ENCODE results near the gene BABAM2. TPM values are rescaled to one million over a fixed set of nuclear protein-coding genes. Genes with fewer than 3 reads are reported as not detected.
"Not testable (repeated sequence)": the region's sequence is repeated elsewhere in the genome, so short reads cannot be mapped to it uniquely, and the experiment has no call there.

BABAM2 gene
- polyA plus RNA-seq, 4 donors = 55.4 to 60.7 (median 57.1) TPM

GRCh38 chr2:27968045-27968444 lies 77.5 kb downstream of the BABAM2 start:
- not testable (repeated sequence) for DNase-seq (ENCODE audit: low read depth in 4 of 4, low spot score in 3 of 4)

- not testable (repeated sequence) for DNase-seq (ENCODE audit: low read depth in 4 of 4, low spot score in 3 of 4)
Measured at GRCh38 chr2:27968957-27969356, 78.4 kb downstream of the BABAM2 start.

GRCh38 chr2:27972311-27972710 lies 81.8 kb downstream of the BABAM2 start:
- DNase-seq (ENCODE audit: low read depth in 4 of 4, low spot score in 3 of 4) = no peak

GRCh38 chr2:27973592-27973991 lies 83.1 kb downstream of the BABAM2 start:
- no peak for DNase-seq (ENCODE audit: low read depth in 4 of 4, low spot score in 3 of 4)

GRCh38 chr2:27976308-27976707 lies 85.8 kb downstream of the BABAM2 start:
- no peak for DNase-seq (ENCODE audit: low read depth in 4 of 4, low spot score in 3 of 4)

GRCh38 chr2:27977731-27978312 lies 87.3 kb downstream of the BABAM2 start:
- DNase-seq (ENCODE audit: low read depth in 4 of 4, low spot score in 3 of 4) = no peak

- DNase-seq (ENCODE audit: low read depth in 4 of 4, low spot score in 3 of 4) = not testable (repeated sequence)
Measured at GRCh38 chr2:27978761-27979160, 88.2 kb downstream of the BABAM2 start.

- DNase-seq (ENCODE audit: low read depth in 4 of 4, low spot score in 3 of 4) = no peak
Measured at GRCh38 chr2:27980242-27980641, 89.7 kb downstream of the BABAM2 start.

- DNase-seq (ENCODE audit: low read depth in 4 of 4, low spot score in 3 of 4) = no peak
Measured at GRCh38 chr2:27984153-27984552, 93.6 kb downstream of the BABAM2 start.

- no peak for DNase-seq (ENCODE audit: low read depth in 4 of 4, low spot score in 3 of 4)
Measured at GRCh38 chr2:27988306-27988705, 97.8 kb downstream of the BABAM2 start.

GRCh38 chr2:27988718-27989117 lies 98.2 kb downstream of the BABAM2 start:
- no peak for DNase-seq (ENCODE audit: low read depth in 4 of 4, low spot score in 3 of 4)

GRCh38 chr2:27989149-27989548 lies 98.6 kb downstream of the BABAM2 start:
- DNase-seq (ENCODE audit: low read depth in 4 of 4, low spot score in 3 of 4) = no peak

GRCh38 chr2:27990030-27990590 lies 99.6 kb downstream of the BABAM2 start:
- no peak for DNase-seq (ENCODE audit: low read depth in 4 of 4, low spot score in 3 of 4)

GRCh38 chr2:27991146-27991545 lies 100.6 kb downstream of the BABAM2 start:
- DNase-seq (ENCODE audit: low read depth in 4 of 4, low spot score in 3 of 4) = no peak

GRCh38 chr2:27992787-27993401 lies 102.4 kb downstream of the BABAM2 start:
- no peak for DNase-seq (ENCODE audit: low read depth in 4 of 4, low spot score in 3 of 4)

GRCh38 chr2:27993402-27993787 lies 102.9 kb downstream of the BABAM2 start:
- no peak for DNase-seq (ENCODE audit: low read depth in 4 of 4, low spot score in 3 of 4)

- no peak for DNase-seq (ENCODE audit: low read depth in 4 of 4, low spot score in 3 of 4)
Measured at GRCh38 chr2:27993950-27994728, 103.6 kb downstream of the BABAM2 start.

GRCh38 chr2:27996156-27996922 lies 105.8 kb downstream of the BABAM2 start:
- no peak for DNase-seq (ENCODE audit: low read depth in 4 of 4, low spot score in 3 of 4)

GRCh38 chr2:28000287-28000686 lies 109.8 kb downstream of the BABAM2 start:
- no peak for DNase-seq (ENCODE audit: low read depth in 4 of 4, low spot score in 3 of 4)

- DNase-seq (ENCODE audit: low read depth in 4 of 4, low spot score in 3 of 4) = no peak
Measured at GRCh38 chr2:28002181-28002580, 111.7 kb downstream of the BABAM2 start.

GRCh38 chr2:28004086-28004485 lies 113.6 kb downstream of the BABAM2 start:
- DNase-seq (ENCODE audit: low read depth in 4 of 4, low spot score in 3 of 4) = no peak

All from right renal pelvis (tissue), 4 donors.